Tibial nerve (tissue), 4 donors: ENCODE measurements around the gene ATP6V0E2.

ENCODE experiments used
- EP300 ChIP-seq, 2 donors: sonication (generic); formaldehyde crosslinking; IDR thresholded peaks; one replicate each; pipeline ENCODE4 v1.6.1; 2017; ENCODE audit warnings: antibody characterized with exemption in 2 of 2, mild to moderate bottlenecking in 1 of 2
- POLR2A ChIP-seq, 2 donors: fragments of 450-650 bp; IDR thresholded peaks; one replicate each; pipeline ENCODE4 v1.6.1; 2017; ENCODE audit warnings: antibody characterized with exemption in 2 of 2, mild to moderate bottlenecking in 2 of 2, moderate library complexity in 2 of 2
- TF ChIP-seq, protein P1 (sequence below), 5 experiments: fragments of 200-600 bp in 3 of 5; fragments of 450-650 bp in 2 of 5; sonication (generic) in 3 of 5; IDR thresholded peaks; one replicate each; pipeline ENCODE4 v1.5.1; 2016 to 2019; ENCODE audit warnings: antibody characterized with exemption in 5 of 5, mild to moderate bottlenecking in 3 of 5, moderate library complexity in 2 of 5

DNA sequence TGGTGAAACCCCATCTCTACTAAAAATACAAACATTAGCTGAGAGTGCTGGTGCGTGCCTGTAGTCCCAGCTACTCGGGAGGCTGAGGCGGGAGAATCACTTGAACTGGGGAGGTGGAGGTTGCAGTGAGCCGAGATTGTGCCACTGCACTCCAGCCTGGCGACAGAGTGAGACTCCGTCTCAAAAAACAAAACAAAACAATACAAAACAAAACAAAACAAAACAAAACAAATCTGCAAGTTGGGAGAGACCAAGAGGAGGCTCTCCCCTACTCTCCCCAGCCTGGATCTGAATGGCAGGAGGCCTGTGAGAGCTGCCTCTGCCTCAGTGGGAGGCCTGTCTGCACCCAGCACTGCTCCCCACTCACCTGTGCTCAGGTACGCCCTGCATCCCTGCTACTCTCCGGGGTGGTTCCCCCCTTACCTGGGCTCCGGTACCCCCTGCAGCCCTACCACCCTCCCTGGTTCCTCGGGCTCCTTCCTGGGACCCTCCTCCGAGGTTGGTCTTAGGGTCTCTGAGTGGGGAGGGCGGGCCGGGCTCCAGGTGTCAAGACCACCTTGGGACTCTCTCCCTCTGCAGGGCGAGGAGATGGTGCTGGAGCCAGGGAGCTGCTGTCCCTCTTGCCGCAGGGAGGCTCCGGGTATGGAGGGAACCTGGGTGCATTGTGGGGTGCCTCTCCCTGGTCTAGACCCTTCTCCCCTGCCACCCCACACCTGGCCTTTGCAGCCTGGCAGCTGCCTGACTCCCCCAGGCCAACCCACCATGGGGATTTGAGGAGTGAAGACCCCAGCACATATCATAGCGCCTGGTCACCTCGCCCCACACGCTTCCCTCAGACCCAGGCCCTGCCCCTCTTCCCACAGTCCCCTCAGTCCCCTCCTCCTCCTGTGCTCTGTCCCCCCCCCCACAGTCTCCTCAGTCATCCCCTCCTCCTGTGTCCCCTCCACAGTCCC is 45.1 kb upstream of the ATP6V0E2 start:
- TF ChIP-seq EP300 (IDR thresholded peaks at IDR 0.05) (no peak), POLR2A (IDR thresholded peaks at IDR 0.05) (no peak)
- TF ChIP-seq, protein P1, sequence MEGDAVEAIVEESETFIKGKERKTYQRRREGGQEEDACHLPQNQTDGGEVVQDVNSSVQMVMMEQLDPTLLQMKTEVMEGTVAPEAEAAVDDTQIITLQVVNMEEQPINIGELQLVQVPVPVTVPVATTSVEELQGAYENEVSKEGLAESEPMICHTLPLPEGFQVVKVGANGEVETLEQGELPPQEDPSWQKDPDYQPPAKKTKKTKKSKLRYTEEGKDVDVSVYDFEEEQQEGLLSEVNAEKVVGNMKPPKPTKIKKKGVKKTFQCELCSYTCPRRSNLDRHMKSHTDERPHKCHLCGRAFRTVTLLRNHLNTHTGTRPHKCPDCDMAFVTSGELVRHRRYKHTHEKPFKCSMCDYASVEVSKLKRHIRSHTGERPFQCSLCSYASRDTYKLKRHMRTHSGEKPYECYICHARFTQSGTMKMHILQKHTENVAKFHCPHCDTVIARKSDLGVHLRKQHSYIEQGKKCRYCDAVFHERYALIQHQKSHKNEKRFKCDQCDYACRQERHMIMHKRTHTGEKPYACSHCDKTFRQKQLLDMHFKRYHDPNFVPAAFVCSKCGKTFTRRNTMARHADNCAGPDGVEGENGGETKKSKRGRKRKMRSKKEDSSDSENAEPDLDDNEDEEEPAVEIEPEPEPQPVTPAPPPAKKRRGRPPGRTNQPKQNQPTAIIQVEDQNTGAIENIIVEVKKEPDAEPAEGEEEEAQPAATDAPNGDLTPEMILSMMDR (IDR thresholded peaks at IDR 0.05) = no peak
